GM12878 (cell line): ENCODE data around the gene RGS1. TPM values are rescaled to one million over a fixed set of nuclear protein-coding genes. Genes with fewer than 3 reads are reported as not detected.

Source experiments
- ATAC-seq: fragments of 200-7000 bp; cut with Tn5 transposase; 3 replicates; pipeline ENCODE4 v1.9.1; 2020; ENCODE audit warnings: mild to moderate bottlenecking, moderate library complexity
- BruUV-seq: library from RNA; stranded (reverse); fragments of 400-500 nt; replicated peaks from 2 replicates; lab custom pipeline; 2021; lab: Mats Ljungman, UMichigan
- CTCF ChIA-PET: fragments of 300-600 bp; sonication (Branson Sonifier 250); formaldehyde crosslinking; extraction: SDS; loops from one replicate; lab custom pipeline; 2021; ENCODE audit warnings: inconsistent platforms; lab: Yijun Ruan, JAX
- POLR2A ChIA-PET: fragments of 350-600 bp; formaldehyde crosslinking; extraction: SDS; loops from one replicate; lab custom pipeline; 2021; ENCODE audit warnings: inconsistent platforms; lab: Charles Lee
- RAD21 ChIA-PET: fragments of 300-600 bp; sonication (Branson Sonifier 250); formaldehyde crosslinking; loops from one replicate; lab custom pipeline; 2023; ENCODE audit warnings: antibody characterized with exemption; ENCODE audit not compliant: unreplicated experiment; lab: Charles Lee
- SMC1A ChIA-PET: fragments of 300-600 bp; sonication (Branson Sonifier 250); formaldehyde crosslinking; loops from one replicate; lab custom pipeline; 2023; ENCODE audit not compliant: unreplicated experiment, uncharacterized antibody; lab: Charles Lee
- DNase-seq: peaks from one replicate; pipeline ENCODE4 v3.0.0-alpha.2; 2011; ENCODE audit warnings: low read depth, low spot score
- FAIRE-seq: peaks from 3 replicates; lab custom pipeline; 2011; peaks lifted over from hg19 to GRCh38; lab: Jason Lieb, UNC
- H2AFZ ChIP-seq: 2 replicates; pipeline ENCODE4 v1.6.0; 2011; ENCODE audit warnings: low read depth, low read length, control low read depth; ENCODE audit not compliant: control insufficient read depth
- H3K27ac ChIP-seq: 2 replicates; pipeline ENCODE4 v1.5.1; 2011; ENCODE audit warnings: control low read depth; ENCODE audit not compliant: control insufficient read depth, insufficient read depth
- H3K27me3 ChIP-seq, 2 experiments: replicated peaks in 1 of 2; 2 replicates each; pipeline versions ENCODE4 v1.6.0 to v1.6.1; 2011; ENCODE audit warnings: low read length in 1 of 2; ENCODE audit not compliant: control insufficient read depth in 2 of 2, insufficient read depth in 2 of 2
- H3K36me3 ChIP-seq, 2 experiments: 2 replicates each; pipeline ENCODE4 v1.5.1; 2011; ENCODE audit warnings: low read length in 1 of 2; ENCODE audit not compliant: control insufficient read depth in 2 of 2, insufficient read depth in 2 of 2
- H3K4me1 ChIP-seq: 2 replicates; pipeline ENCODE4 v1.6.1; 2011; ENCODE audit warnings: mild to moderate bottlenecking, low read length, moderate library complexity, mixed read lengths; ENCODE audit not compliant: control insufficient read depth, insufficient read depth
- H3K4me2 ChIP-seq: 2 replicates; pipeline ENCODE4 v1.6.0; 2011; ENCODE audit warnings: control low read depth; ENCODE audit not compliant: control insufficient read depth, insufficient read depth
- H3K4me3 ChIP-seq: fragments of 200-600 bp; sonication (generic); 2 replicates; pipeline ENCODE4 v1.5.1; 2016
- H3K79me2 ChIP-seq: 2 replicates; pipeline ENCODE4 v1.6.0; 2011; ENCODE audit warnings: low read length; ENCODE audit not compliant: control insufficient read depth, insufficient read depth
- H3K9ac ChIP-seq: 2 replicates; pipeline ENCODE4 v1.8.0; 2011; ENCODE audit warnings: low read length, control low read depth, mixed read lengths; ENCODE audit not compliant: control insufficient read depth, insufficient read depth
- H3K9me3 ChIP-seq: replicated peaks from 3 replicates; pipeline ENCODE4 v1.5.1; 2011; ENCODE audit warnings: mild to moderate bottlenecking, low read length; ENCODE audit not compliant: control insufficient read depth, insufficient read depth
- H4K20me1 ChIP-seq: 2 replicates; pipeline ENCODE4 v1.6.0; 2011; ENCODE audit not compliant: control insufficient read depth, insufficient read depth
- BACH1 ChIP-seq: fragments of 450-650 bp; IDR thresholded peaks from 2 replicates; pipeline ENCODE4 v1.6.1; 2017; ENCODE audit warnings: mild to moderate bottlenecking, borderline replicate concordance
- BCLAF1 ChIP-seq: fragments of 450-650 bp; IDR thresholded peaks from 2 replicates; pipeline ENCODE4 v1.6.1; 2017; ENCODE audit warnings: antibody characterized with exemption, mild to moderate bottlenecking, moderate library complexity
- BMI1 ChIP-seq: fragments of 450-650 bp; IDR thresholded peaks from 2 replicates; pipeline ENCODE4 v1.6.1; 2016; ENCODE audit warnings: mild to moderate bottlenecking, moderate library complexity, borderline replicate concordance
- HDAC6 ChIP-seq: fragments of 200-600 bp; sonication (generic); IDR thresholded peaks from one replicate; pipeline ENCODE4 v1.8.0; 2017; ENCODE audit warnings: antibody characterized with exemption; ENCODE audit not compliant: unreplicated experiment
- IKZF1 ChIP-seq: fragments of 450-650 bp; conservative IDR thresholded peaks from 2 replicates; pipeline ENCODE4 v1.6.1; 2017; ENCODE audit warnings: antibody characterized with exemption, mild to moderate bottlenecking
- MLLT1 ChIP-seq: fragments of 450-650 bp; IDR thresholded peaks from 2 replicates; pipeline ENCODE4 v1.6.1; 2016; ENCODE audit warnings: mild to moderate bottlenecking
- POLR2AphosphoS2 ChIP-seq: IDR thresholded peaks from 2 replicates; pipeline ENCODE4 v1.6.1; 2011; ENCODE audit warnings: low read depth, mild to moderate bottlenecking, low read length, improper control_type of control experiment, moderate library complexity
- SMC3 ChIP-seq: IDR thresholded peaks from 2 replicates; pipeline ENCODE4 v1.6.1; 2011; ENCODE audit warnings: low read length, improper control_type of control experiment, borderline replicate concordance
- ZNF274 ChIP-seq: IDR thresholded peaks from one replicate; pipeline ENCODE4 v1.8.0; 2011; ENCODE audit not compliant: insufficient read length, insufficient read depth
- ZNF384 ChIP-seq: IDR thresholded peaks from 2 replicates; pipeline ENCODE4 v1.6.1; 2012; ENCODE audit warnings: low read depth, mild to moderate bottlenecking, low read length, improper control_type of control experiment, borderline replicate concordance
- ZNF687 ChIP-seq: fragments of 450-650 bp; IDR thresholded peaks from 2 replicates; pipeline ENCODE4 v1.6.1; 2017; ENCODE audit warnings: mild to moderate bottlenecking, moderate library complexity
- WGBS: methylation state at CpG from one replicate; pipeline ENCODE4 v1.1.6; 2016; ENCODE audit warnings: low lambda C conversion rate; ENCODE audit not compliant: insufficient replicate concordance, insufficient coverage; ENCODE audit errors: missing lambda C conversion rate; 5-methylcytosine and 5-hydroxymethylcytosine counted together
- in situ Hi-C: fragments of 300-500 bp; cut with MboI; formaldehyde crosslinking; loops from 9 replicates; pipeline ENCODE4 v1.14.3; 2018; ENCODE audit warnings: mixed read lengths
- intact Hi-C: fragments of 100-400 bp; cut with micrococcal nuclease; formaldehyde crosslinking; loops from one replicate; pipeline ENCODE4 v1.14.2; 2022; ENCODE audit not compliant: unreplicated experiment
- polyA plus RNA-seq, 11 experiments: library from polyadenylated mRNA; depleted of rRNA in 4 of 11; unstranded in 6 of 11; stranded (reverse) in 5 of 11; fragments of >200 nt; fragmentation: Nextera tagmentation in 4 of 11; fragmentation: Illumina TruSeq in 1 of 11; extraction: Ambion mirVana in 4 of 11; extraction: Trizol in 1 of 11; gene quantifications; 1 replicate in 1 of 11; 2 replicates in 10 of 11; pipeline versions ENCODE4 v1.2.1 to v1.2.3, GENCODE V29; 2011 to 2016; ENCODE audit warnings: inconsistent platforms in 2 of 11, missing spikeins in 2 of 11, low read depth in 1 of 11
- total RNA-seq, 4 experiments: library from RNA; depleted of rRNA in 3 of 4; stranded (reverse); fragments of >200 nt in 3 of 4; fragmentation: Illumina TruSeq in 1 of 4; extraction: Trizol in 1 of 4; gene quantifications; 2 replicates each; pipeline versions ENCODE4 v1.2.1 to v1.2.3, GENCODE V29; 2013 to 2021

The RGS1 gene
- total and polyA plus RNA-seq, 10 of the 15 experiments (the other 5 are each of a cell fraction or from before 2014, with no cell fraction given), result 20.7 to 882 (median 45.9) TPM

- Histone ChIP-seq H3K27me3 (no peaks in the 10 kb centered on the region), H3K9ac (peak overlapping the region; percentile 46), H2AFZ (no peak overlapping the region), H3K36me3 (no peaks in the 10 kb centered on the region), H3K4me2 (peak overlapping the region; percentile 69), H3K4me1 (peaks cover 3% of the 10 kb centered on the region; the same call in 1 of the 2 replicates), H3K9me3 (no peaks in the 10 kb centered on the region), H3K27ac (peak overlapping the region; percentile 59), H3K79me2 (peaks cover 40% of the 10 kb centered on the region), H3K4me3 (peak overlapping the region; percentile 63), H4K20me1 (no peaks in the 10 kb centered on the region)
- 55% methylated on average over 1 of the region's 1 CpG for WGBS
- in situ Hi-C loops, result no loop called here
- intact Hi-C loops, result loop anchor here (5.0 kb wide), 1 partner anchor 546 kb away; the partner anchor contains the start of gene CDC73
- DNase-seq (no peak), FAIRE-seq (no peak), ATAC-seq (peak; percentile 2)
- SMC1A ChIA-PET, result interaction anchor here (1.0 to 13.5 kb wide), 14 partner anchors 8 to 99 kb away, joined by 3 to 175 read pairs (median 16); no protein-coding TSS in a partner anchor
- RAD21 ChIA-PET, result interaction anchor here (1.3 to 9.3 kb wide), 10 partner anchors 10 to 70 kb away, joined by 3 to 65 read pairs (median 16); no protein-coding TSS in a partner anchor
- BruUV-seq, result TSS peak; percentile 71
- POLR2A ChIA-PET, result interaction anchor here (1.0 to 5.7 kb wide), 6 partner anchors 18 to 69 kb away, joined by 3 to 34 read pairs (median 8); no protein-coding TSS in a partner anchor
- CTCF ChIA-PET, result interaction anchor here (0.7 to 4.5 kb wide), 5 partner anchors 18 to 102 kb away, joined by 3 to 35 read pairs (median 9); no protein-coding TSS in a partner anchor
- TF ChIP-seq MLLT1 (peak; percentile 57), HDAC6 (peak; percentile 63), ZNF384 (0 out of 2 replicates have a peak, but pooled peaks have one; percentile 4), BACH1 (peak; percentile 80), ZNF274 (no peak), POLR2AphosphoS2 (peak; percentile 41; the same call in 1 of the 2 replicates), IKZF1 (no peak), BMI1 (0 out of 2 replicates have a peak, but pooled peaks have one; percentile 64), ZNF687 (peak; percentile 51), SMC3 (no peak; the same call in 1 of the 2 replicates), BCLAF1 (peak; percentile 64)
Observed at GRCh38 chr1:192576190-192577144, 894 bp downstream of the RGS1 start.
